Neural cell (in vitro differentiated cells): ENCODE data around the gene ASIC1. TPM values are rescaled to one million over a fixed set of nuclear protein-coding genes. Genes with fewer than 3 reads are reported as not detected.
A peak's percentile ranks its signal among the peaks of the same experiment; 100 is the strongest.

Source experiments
- H2AFZ ChIP-seq: fragments of 200-600, 300-800 bp; sonication (generic), shearing (Covaris generic); 2 replicates; pipeline ENCODE4 v1.6.0; 2014; ENCODE audit warnings: low read depth, mild to moderate bottlenecking, antibody characterized with exemption, low read length, moderate library complexity
- H3F3A ChIP-seq: fragments of 200-600 bp; shearing (Covaris generic); 2 replicates; pipeline ENCODE4 v1.6.1; 2016; ENCODE audit warnings: mild to moderate bottlenecking, moderate library complexity, mixed read lengths, antibody characterized with exemption, low read length; ENCODE audit not compliant: insufficient read depth, poor library complexity, severe bottlenecking
- H3K27ac ChIP-seq: fragments of 200-600, 300-800 bp; sonication (generic), shearing (Covaris generic); 2 replicates; pipeline ENCODE4 v1.5.1; 2014; ENCODE audit warnings: mild to moderate bottlenecking, low read length, moderate library complexity
- H3K27me3 ChIP-seq: fragments of 300-800, 200-600 bp; sonication (generic), shearing (Covaris generic); 2 replicates; pipeline ENCODE4 v1.6.0; 2014; ENCODE audit warnings: mild to moderate bottlenecking, low read depth, low read length, moderate library complexity; ENCODE audit not compliant: insufficient read depth
- H3K36me3 ChIP-seq: fragments of 300-800, 200-600 bp; sonication (generic), shearing (Covaris generic); 2 replicates; pipeline ENCODE4 v1.5.1; 2014; ENCODE audit warnings: mild to moderate bottlenecking, antibody characterized with exemption, low read length, moderate library complexity; ENCODE audit not compliant: insufficient read depth
- H3K4me2 ChIP-seq: fragments of 300-800, 200-600 bp; sonication (generic), shearing (Covaris generic); 2 replicates; pipeline ENCODE4 v1.6.0; 2014; ENCODE audit warnings: mild to moderate bottlenecking, low read length
- H3K4me3 ChIP-seq: fragments of 300-800, 200-600 bp; sonication (generic), shearing (Covaris generic); 2 replicates; pipeline ENCODE4 v1.5.1; 2014; ENCODE audit warnings: mild to moderate bottlenecking, low read length, moderate library complexity
- H3K79me2 ChIP-seq: fragments of 200-600 bp; shearing (Covaris generic); replicated peaks from 2 replicates; pipeline ENCODE4 v1.6.0; 2014; ENCODE audit warnings: mild to moderate bottlenecking, low read length, moderate library complexity; ENCODE audit not compliant: insufficient read depth
- H3K9ac ChIP-seq: fragments of 300-800, 200-600 bp; sonication (generic), shearing (Covaris generic); 2 replicates; pipeline ENCODE4 v1.6.1; 2016; ENCODE audit warnings: mild to moderate bottlenecking, low read length, mixed read lengths
- H3K9me2 ChIP-seq: fragments of 200-600 bp; shearing (Covaris generic); 2 replicates; pipeline ENCODE4 v1.6.1; 2016; ENCODE audit warnings: mild to moderate bottlenecking, low read length, mixed read lengths; ENCODE audit not compliant: insufficient read depth
- H3K9me3 ChIP-seq: fragments of 200-600, 300-800 bp; sonication (generic), shearing (Covaris generic); 2 replicates; pipeline ENCODE4 v1.6.1; 2016; ENCODE audit warnings: mild to moderate bottlenecking, mixed run types, low read length, moderate library complexity, mixed read lengths
- H4K20me1 ChIP-seq: fragments of 200-600 bp; shearing (Covaris generic); 2 replicates; pipeline ENCODE4 v1.6.1; 2016; ENCODE audit warnings: mild to moderate bottlenecking, mixed run types; ENCODE audit not compliant: insufficient read depth
- EP300 ChIP-seq: fragments of 450-650 bp; conservative IDR thresholded peaks from 2 replicates; pipeline ENCODE4 v1.6.1; 2014; ENCODE audit warnings: antibody characterized with exemption, mild to moderate bottlenecking, moderate library complexity; ENCODE audit not compliant: poor library complexity, severe bottlenecking
- EZH2 ChIP-seq: fragments of 200-600, 300-800 bp; shearing (Covaris generic), sonication (generic); IDR thresholded peaks from 2 replicates; pipeline ENCODE4 v1.6.1; 2014; ENCODE audit warnings: antibody characterized with exemption, low read length, borderline replicate concordance, mild to moderate bottlenecking; ENCODE audit not compliant: insufficient read depth, poor library complexity, severe bottlenecking
- MXI1 ChIP-seq: fragments of 450-650 bp; conservative IDR thresholded peaks from 2 replicates; pipeline ENCODE4 v1.6.1; 2014; ENCODE audit warnings: antibody characterized with exemption, mild to moderate bottlenecking; ENCODE audit not compliant: poor library complexity, severe bottlenecking
- POLR2AphosphoS5 ChIP-seq: IDR thresholded peaks from 2 replicates; pipeline ENCODE4 v1.6.1; 2012
- RAD21 ChIP-seq: fragments of 450-650 bp; conservative IDR thresholded peaks from 2 replicates; pipeline ENCODE4 v1.6.1; 2014; ENCODE audit warnings: antibody characterized with exemption, mild to moderate bottlenecking, moderate library complexity
- SMC3 ChIP-seq: fragments of 450-650 bp; conservative IDR thresholded peaks from 2 replicates; pipeline ENCODE4 v1.6.1; 2014; ENCODE audit warnings: antibody characterized with exemption, mild to moderate bottlenecking, moderate library complexity; ENCODE audit not compliant: poor library complexity
- TAF1 ChIP-seq: IDR thresholded peaks from 2 replicates; pipeline ENCODE4 v1.6.1; 2012; ENCODE audit warnings: low read depth
- polyA plus RNA-seq: library from polyadenylated mRNA; depleted of rRNA; stranded (reverse); fragments of >200 nt; gene quantifications from 2 replicates; pipeline ENCODE4 v1.2.3, GENCODE V29; 2014
- TF ChIP-seq, protein P1 (sequence below): IDR thresholded peaks from 2 replicates; pipeline ENCODE4 v1.6.1; 2012; ENCODE audit warnings: borderline replicate concordance
- TF ChIP-seq, protein P2 (sequence below): fragments of 450-650 bp; IDR thresholded peaks from 2 replicates; pipeline ENCODE4 v1.5.1; 2014; ENCODE audit warnings: antibody characterized with exemption, mild to moderate bottlenecking, moderate library complexity; ENCODE audit not compliant: poor library complexity, severe bottlenecking

ASIC1 gene
- polyA plus RNA-seq, 1 donor from 2014 or later, result 8.0 TPM

DNA sequence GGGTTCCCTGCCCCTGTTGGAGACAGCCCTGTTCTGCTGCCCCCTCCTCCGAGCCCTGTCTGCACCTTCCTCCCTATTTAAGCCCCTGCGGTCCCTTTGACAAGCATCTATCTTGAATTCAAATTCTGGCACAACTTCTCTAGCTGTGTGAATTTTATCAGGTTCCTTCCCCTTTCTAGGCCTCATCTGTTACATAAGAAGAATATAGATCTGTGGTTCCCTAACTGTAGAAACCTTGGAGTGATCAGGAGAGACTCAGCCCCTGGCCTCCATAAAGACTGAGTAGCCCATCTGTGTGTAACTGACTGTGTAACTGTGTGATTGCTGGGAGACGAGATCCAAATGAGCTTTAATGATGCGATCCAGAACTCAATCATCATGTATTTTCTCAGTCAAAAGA lies 19.1 kb upstream of the ASIC1 start:
- no peaks in the 10 kb centered on the region for H3K9me3 ChIP-seq
- no peaks in the 10 kb centered on the region for H3K36me3 ChIP-seq
- no peaks in the 10 kb centered on the region for H3F3A ChIP-seq
- TF ChIP-seq SMC3 (no peak), POLR2AphosphoS5 (no peak), EZH2 (no peak), MXI1 (no peak), EP300 (no peak), TAF1 (no peak), RAD21 (no peak)
- TF ChIP-seq, protein P1, sequence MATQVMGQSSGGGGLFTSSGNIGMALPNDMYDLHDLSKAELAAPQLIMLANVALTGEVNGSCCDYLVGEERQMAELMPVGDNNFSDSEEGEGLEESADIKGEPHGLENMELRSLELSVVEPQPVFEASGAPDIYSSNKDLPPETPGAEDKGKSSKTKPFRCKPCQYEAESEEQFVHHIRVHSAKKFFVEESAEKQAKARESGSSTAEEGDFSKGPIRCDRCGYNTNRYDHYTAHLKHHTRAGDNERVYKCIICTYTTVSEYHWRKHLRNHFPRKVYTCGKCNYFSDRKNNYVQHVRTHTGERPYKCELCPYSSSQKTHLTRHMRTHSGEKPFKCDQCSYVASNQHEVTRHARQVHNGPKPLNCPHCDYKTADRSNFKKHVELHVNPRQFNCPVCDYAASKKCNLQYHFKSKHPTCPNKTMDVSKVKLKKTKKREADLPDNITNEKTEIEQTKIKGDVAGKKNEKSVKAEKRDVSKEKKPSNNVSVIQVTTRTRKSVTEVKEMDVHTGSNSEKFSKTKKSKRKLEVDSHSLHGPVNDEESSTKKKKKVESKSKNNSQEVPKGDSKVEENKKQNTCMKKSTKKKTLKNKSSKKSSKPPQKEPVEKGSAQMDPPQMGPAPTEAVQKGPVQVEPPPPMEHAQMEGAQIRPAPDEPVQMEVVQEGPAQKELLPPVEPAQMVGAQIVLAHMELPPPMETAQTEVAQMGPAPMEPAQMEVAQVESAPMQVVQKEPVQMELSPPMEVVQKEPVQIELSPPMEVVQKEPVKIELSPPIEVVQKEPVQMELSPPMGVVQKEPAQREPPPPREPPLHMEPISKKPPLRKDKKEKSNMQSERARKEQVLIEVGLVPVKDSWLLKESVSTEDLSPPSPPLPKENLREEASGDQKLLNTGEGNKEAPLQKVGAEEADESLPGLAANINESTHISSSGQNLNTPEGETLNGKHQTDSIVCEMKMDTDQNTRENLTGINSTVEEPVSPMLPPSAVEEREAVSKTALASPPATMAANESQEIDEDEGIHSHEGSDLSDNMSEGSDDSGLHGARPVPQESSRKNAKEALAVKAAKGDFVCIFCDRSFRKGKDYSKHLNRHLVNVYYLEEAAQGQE, result no peak
- TF ChIP-seq, protein P2, sequence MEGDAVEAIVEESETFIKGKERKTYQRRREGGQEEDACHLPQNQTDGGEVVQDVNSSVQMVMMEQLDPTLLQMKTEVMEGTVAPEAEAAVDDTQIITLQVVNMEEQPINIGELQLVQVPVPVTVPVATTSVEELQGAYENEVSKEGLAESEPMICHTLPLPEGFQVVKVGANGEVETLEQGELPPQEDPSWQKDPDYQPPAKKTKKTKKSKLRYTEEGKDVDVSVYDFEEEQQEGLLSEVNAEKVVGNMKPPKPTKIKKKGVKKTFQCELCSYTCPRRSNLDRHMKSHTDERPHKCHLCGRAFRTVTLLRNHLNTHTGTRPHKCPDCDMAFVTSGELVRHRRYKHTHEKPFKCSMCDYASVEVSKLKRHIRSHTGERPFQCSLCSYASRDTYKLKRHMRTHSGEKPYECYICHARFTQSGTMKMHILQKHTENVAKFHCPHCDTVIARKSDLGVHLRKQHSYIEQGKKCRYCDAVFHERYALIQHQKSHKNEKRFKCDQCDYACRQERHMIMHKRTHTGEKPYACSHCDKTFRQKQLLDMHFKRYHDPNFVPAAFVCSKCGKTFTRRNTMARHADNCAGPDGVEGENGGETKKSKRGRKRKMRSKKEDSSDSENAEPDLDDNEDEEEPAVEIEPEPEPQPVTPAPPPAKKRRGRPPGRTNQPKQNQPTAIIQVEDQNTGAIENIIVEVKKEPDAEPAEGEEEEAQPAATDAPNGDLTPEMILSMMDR, result no peak
- no peak overlapping the region for H2AFZ ChIP-seq
- H3K4me3 ChIP-seq, result no peak overlapping the region
- no peak overlapping the region for H3K9ac ChIP-seq
- H3K27ac ChIP-seq, result no peak overlapping the region
- H3K27me3 ChIP-seq, result no peaks in the 10 kb centered on the region
- H3K9me2 ChIP-seq, result no peaks in the 10 kb centered on the region
- H3K79me2 ChIP-seq, result no peaks in the 10 kb centered on the region
- H4K20me1 ChIP-seq, result no peaks in the 10 kb centered on the region
- no peak overlapping the region for H3K4me2 ChIP-seq

DNA sequence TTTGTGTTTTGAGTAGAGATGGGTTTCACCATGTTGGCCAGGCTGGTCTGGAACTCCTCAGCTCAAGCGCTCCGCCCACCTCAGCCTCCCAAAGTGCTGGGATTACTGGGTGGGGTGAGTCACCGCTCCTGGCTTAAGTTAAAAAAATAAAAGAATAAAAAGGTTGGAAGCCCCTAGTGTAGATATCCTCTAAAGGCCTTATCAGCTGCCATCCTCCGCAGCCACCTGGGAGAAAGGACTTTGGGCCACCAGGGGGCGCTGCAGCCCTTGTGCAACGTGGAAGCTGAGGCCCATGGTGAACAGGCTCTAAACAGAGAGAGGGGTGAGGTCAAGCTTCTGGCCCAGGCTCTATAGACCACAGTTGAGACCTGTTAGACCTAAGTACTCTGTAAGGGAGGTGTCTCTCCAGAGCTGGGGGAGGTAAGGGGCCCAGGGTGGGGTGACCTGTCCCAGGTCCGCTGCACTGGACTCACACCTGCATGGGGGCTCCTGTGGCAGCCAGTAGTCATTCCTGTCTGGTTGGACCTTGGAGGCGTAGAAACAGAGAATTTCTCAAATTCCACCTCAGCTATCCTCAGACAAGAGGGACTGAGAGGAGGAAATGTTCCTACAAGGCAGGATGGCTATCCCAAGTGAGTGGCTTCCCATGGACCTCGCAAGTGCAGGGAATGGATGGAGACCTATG lies 18.1 kb upstream of the ASIC1 start:
- Histone ChIP-seq H3K27me3 (no peaks in the 10 kb centered on the region), H4K20me1 (no peaks in the 10 kb centered on the region), H3K36me3 (no peaks in the 10 kb centered on the region), H3K27ac (no peak overlapping the region), H3K9me3 (no peaks in the 10 kb centered on the region), H3K4me3 (no peak overlapping the region), H3F3A (no peaks in the 10 kb centered on the region), H3K9ac (no peak overlapping the region), H3K9me2 (no peaks in the 10 kb centered on the region), H3K79me2 (no peaks in the 10 kb centered on the region), H3K4me2 (no peak overlapping the region), H2AFZ (no peak overlapping the region)
- TF ChIP-seq SMC3, result peak; percentile 30
- no peak for TF ChIP-seq POLR2AphosphoS5
- TF ChIP-seq EP300, result no peak
- TF ChIP-seq, protein P2, result peak; percentile 58
- TF ChIP-seq TAF1, result no peak
- TF ChIP-seq MXI1, result no peak
- no peak for TF ChIP-seq EZH2
- TF ChIP-seq, protein P1, result no peak
- peak; percentile 38 for TF ChIP-seq RAD21
